Esophagus squamous epithelium (tissue), 4 donors: Measurements from ENCODE around the gene MFSD11.

Experiments
- POLR2A ChIP-seq, 4 donors: fragments of 450-650 bp; IDR thresholded peaks; one replicate each; pipeline ENCODE4 v1.6.1; 2017; ENCODE audit warnings: antibody characterized with exemption in 4 of 4, mild to moderate bottlenecking in 4 of 4, moderate library complexity in 3 of 4
- TF ChIP-seq, protein P1 (sequence below), 6 experiments: fragments of 450-650 bp in 4 of 6; fragments of 200-600 bp in 2 of 6; sonication (generic) in 2 of 6; IDR thresholded peaks; one replicate each; pipeline ENCODE4 v1.5.1; 2016 to 2019; ENCODE audit warnings: antibody characterized with exemption in 6 of 6, mild to moderate bottlenecking in 4 of 6, moderate library complexity in 4 of 6

GRCh38 chr17:76791053-76791980 is 53.4 kb downstream of the MFSD11 start:
- TF ChIP-seq, protein P1, sequence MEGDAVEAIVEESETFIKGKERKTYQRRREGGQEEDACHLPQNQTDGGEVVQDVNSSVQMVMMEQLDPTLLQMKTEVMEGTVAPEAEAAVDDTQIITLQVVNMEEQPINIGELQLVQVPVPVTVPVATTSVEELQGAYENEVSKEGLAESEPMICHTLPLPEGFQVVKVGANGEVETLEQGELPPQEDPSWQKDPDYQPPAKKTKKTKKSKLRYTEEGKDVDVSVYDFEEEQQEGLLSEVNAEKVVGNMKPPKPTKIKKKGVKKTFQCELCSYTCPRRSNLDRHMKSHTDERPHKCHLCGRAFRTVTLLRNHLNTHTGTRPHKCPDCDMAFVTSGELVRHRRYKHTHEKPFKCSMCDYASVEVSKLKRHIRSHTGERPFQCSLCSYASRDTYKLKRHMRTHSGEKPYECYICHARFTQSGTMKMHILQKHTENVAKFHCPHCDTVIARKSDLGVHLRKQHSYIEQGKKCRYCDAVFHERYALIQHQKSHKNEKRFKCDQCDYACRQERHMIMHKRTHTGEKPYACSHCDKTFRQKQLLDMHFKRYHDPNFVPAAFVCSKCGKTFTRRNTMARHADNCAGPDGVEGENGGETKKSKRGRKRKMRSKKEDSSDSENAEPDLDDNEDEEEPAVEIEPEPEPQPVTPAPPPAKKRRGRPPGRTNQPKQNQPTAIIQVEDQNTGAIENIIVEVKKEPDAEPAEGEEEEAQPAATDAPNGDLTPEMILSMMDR (IDR thresholded peaks at IDR 0.05): no peak
- no peak for TF ChIP-seq POLR2A (IDR thresholded peaks at IDR 0.05)
